Suppressor macrophage treated with lipopolysaccharide for 1 hour (primary cell): ENCODE data around the gene SFT2D3.

Experiments used
- DNase-seq, 3 donors: peaks; one replicate each; pipeline ENCODE4 v3.0.0-alpha.2; 2020 to 2022

Gene SFT2D3

DNA sequence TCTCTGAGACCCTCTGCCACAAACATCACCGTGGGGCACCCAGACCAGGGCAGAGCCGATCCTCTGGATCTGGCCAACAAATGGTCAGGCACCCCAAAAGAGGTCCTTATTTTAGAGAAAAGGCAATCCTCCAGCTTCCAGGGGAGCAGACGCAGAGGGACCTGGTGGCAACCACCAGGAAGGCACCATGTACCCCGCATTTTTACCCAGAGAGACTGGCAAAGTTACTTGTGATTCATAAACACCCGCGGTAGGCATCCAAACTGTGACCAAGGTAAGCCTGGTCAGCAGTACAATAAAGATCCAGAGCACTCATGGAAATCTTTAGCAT is 36.4 kb upstream of the SFT2D3 start:
- DNase-seq = no peak

GRCh38 chr2:127665267-127665893 is 35.9 kb upstream of the SFT2D3 start:
- no peak for DNase-seq

GRCh38 chr2:127669056-127669455 is 32.2 kb upstream of the SFT2D3 start:
- no peak for DNase-seq

- DNase-seq = no peak
Measured at GRCh38 chr2:127670055-127670956, 31.0 kb upstream of the SFT2D3 start.

DNA sequence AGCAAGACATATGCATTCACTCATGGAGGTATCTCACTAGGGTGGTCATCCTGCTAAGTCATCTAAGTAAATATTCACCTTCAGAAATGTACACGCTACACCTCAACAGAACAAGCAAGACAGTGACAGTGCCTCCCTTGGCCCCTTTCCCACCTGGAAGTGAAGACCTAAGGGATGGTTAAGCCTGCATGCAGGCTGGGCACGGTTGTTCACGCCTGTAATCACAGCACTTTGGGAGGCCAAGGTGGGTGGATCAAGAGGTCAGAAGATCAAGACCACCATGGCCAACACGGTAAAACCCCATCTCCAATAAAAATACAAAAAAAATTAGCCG is 30.4 kb upstream of the SFT2D3 start:
- DNase-seq = no peak

GRCh38 chr2:127671557-127672302 is 29.6 kb upstream of the SFT2D3 start:
- DNase-seq = peak in 1 of 3 donors; percentile 35

- peak in 1 of 3 donors; percentile 63 for DNase-seq
Measured at GRCh38 chr2:127672341-127673224, 28.7 kb upstream of the SFT2D3 start.

GRCh38 chr2:127673291-127674069 is 27.8 kb upstream of the SFT2D3 start:
- peak in 1 of 3 donors; percentile 43 for DNase-seq

GRCh38 chr2:127674241-127675209 is 26.8 kb upstream of the SFT2D3 start:
- peak; percentile 49 to 77 (median 66) for DNase-seq

GRCh38 chr2:127675331-127676261 is 25.7 kb upstream of the SFT2D3 start, which contains the start of gene LIMS2:
Gene LIMS2 (minus strand): TSS chr2:127675530. CDS start chr2:127675024, 506 bp downstream.
- DNase-seq = peak; percentile 82 to 93 (median 90)

DNA sequence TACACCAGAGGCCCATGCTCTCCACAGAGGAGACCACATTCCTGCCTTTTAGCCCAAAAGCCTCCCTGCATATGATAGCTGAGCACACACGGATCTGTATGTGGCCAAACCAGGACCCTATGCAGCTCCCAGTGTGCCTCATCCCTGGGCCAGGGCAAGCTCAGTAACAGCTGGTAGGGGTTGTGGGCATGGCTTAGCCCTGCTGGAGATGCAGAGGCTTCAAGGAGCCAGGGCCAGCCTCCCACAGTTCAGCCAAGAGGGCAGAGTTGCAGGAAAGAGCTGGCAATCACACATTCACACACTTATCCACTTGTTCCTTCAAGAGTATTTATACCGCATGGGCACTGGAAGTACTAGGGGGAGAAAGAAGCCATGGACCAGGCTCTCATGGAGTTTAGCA is 24.4 kb upstream of the SFT2D3 start:
- DNase-seq = no peak

GRCh38 chr2:127678531-127678930 is 22.8 kb upstream of the SFT2D3 start:
- no peak for DNase-seq

DNA sequence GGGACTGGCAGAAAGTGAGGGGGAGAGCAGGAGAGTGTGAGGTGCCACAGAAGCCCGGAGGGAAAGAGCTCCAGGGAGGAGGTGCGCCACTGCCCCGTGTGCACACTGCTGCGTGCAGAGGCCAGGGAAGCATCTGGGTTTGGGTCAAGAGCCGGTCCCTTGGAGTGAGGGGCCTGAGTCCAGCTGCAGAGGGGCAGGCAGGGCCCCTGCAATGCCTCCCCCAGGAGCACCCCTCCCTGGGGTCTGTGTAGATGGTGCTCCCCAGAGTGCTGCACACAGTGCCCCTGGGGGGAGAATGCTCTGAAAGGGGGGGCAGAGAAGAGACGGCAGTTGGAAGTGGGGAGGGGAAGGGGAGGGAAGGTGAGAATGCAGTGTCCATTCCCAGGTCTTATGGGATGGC is 22.3 kb upstream of the SFT2D3 start:
- no peak for DNase-seq

GRCh38 chr2:127679680-127680361 is 21.5 kb upstream of the SFT2D3 start:
- no peak for DNase-seq

GRCh38 chr2:127680706-127681287 is 20.5 kb upstream of the SFT2D3 start:
- DNase-seq = no peak

GRCh38 chr2:127681288-127681804 is 20.0 kb upstream of the SFT2D3 start:
- DNase-seq = peak in 1 of 3 donors; percentile 21

- no peak for DNase-seq
Measured at GRCh38 chr2:127681976-127682857, 19.1 kb upstream of the SFT2D3 start.
